Sigmoid colon (tissue), 7 donors: ENCODE data around the gene OR52E1. TPM values are rescaled to one million over a fixed set of nuclear protein-coding genes. Genes with fewer than 3 reads are reported as not detected.

Source experiments
- polyA plus RNA-seq, 3 donors: library from polyadenylated mRNA; stranded (reverse); fragments of 200-250 nt; gene quantifications; one replicate each; pipeline ENCODE4 v1.2.3, GENCODE V29; 2013
- total RNA-seq, 4 donors: library from RNA; depleted of rRNA; stranded (reverse); fragments of >200 nt; gene quantifications; one replicate each; pipeline ENCODE4 v1.1.0, GENCODE V29; 2016
- donor health status: healthy with polysubstance abuse.
- donor health status: Bipolar disorder and iron deficiency.
- donor health status: healthy.

OR52E1 gene
- total and polyA plus RNA-seq, 7 donors: not detected

Other genes starting within 250 kb of the OR52E1 start
- gene OR51F2, start 248.3 kb upstream of the OR52E1 start, total RNA-seq: not detected
- not detected for gene OR51F2, start 248.3 kb upstream of the OR52E1 start, polyA plus RNA-seq
- not detected for gene OR51S1, start 220.4 kb upstream of the OR52E1 start, total RNA-seq
- gene OR51S1, start 220.4 kb upstream of the OR52E1 start, polyA plus RNA-seq: not detected
- gene OR51T1, start 187.7 kb upstream of the OR52E1 start, total RNA-seq: not detected
- gene OR51T1, start 187.7 kb upstream of the OR52E1 start, polyA plus RNA-seq: not detected
- not detected for gene OR51A7, start 165.8 kb upstream of the OR52E1 start, total RNA-seq
- not detected for gene OR51A7, start 165.8 kb upstream of the OR52E1 start, polyA plus RNA-seq
- not detected for gene OR51G2, start 150.2 kb upstream of the OR52E1 start, total RNA-seq
- not detected for gene OR51G2, start 150.2 kb upstream of the OR52E1 start, polyA plus RNA-seq
- not detected for gene OR51G1, start 145.2 kb upstream of the OR52E1 start, total RNA-seq
- not detected for gene OR51G1, start 145.2 kb upstream of the OR52E1 start, polyA plus RNA-seq
- gene OR51A4, start 122.0 kb upstream of the OR52E1 start, total RNA-seq: not detected
- gene OR51A4, start 122.0 kb upstream of the OR52E1 start, polyA plus RNA-seq: not detected
- gene OR51A2, start 113.9 kb upstream of the OR52E1 start, total RNA-seq: not detected
- gene OR51A2, start 113.9 kb upstream of the OR52E1 start, polyA plus RNA-seq: not detected
- not detected for gene OR51L1, start 74.7 kb upstream of the OR52E1 start, total RNA-seq
- gene OR51L1, start 74.7 kb upstream of the OR52E1 start, polyA plus RNA-seq: not detected
- gene OR52J3, start 23.0 kb upstream of the OR52E1 start, total RNA-seq: not detected
- not detected for gene OR52J3, start 23.0 kb upstream of the OR52E1 start, polyA plus RNA-seq
- gene OR52E2, start 9.9 kb upstream of the OR52E1 start, total RNA-seq: not detected
- gene OR52E2, start 9.9 kb upstream of the OR52E1 start, polyA plus RNA-seq: not detected
- not detected for gene OR52A5, start 68.8 kb downstream of the OR52E1 start, total RNA-seq
- gene OR52A5, start 68.8 kb downstream of the OR52E1 start, polyA plus RNA-seq: not detected
- not detected for gene OR52A1, start 85.2 kb downstream of the OR52E1 start, total RNA-seq
- gene OR52A1, start 85.2 kb downstream of the OR52E1 start, polyA plus RNA-seq: not detected
- gene OR51V1, start 131.1 kb downstream of the OR52E1 start, total RNA-seq: not detected
- not detected for gene OR51V1, start 131.1 kb downstream of the OR52E1 start, polyA plus RNA-seq
- 10 to 100 TPM in 1 of 4 donors, 1 to 10 TPM in 3; 2.5 to 57.3 (median 5.8) TPM for gene HBB, start 157.5 kb downstream of the OR52E1 start, total RNA-seq
- 1 to 10 TPM in 2 of 3 donors, not detected in 1; 1.6 to 3.3 TPM for gene HBB, start 157.5 kb downstream of the OR52E1 start, polyA plus RNA-seq
- not detected for gene HBD, start 164.9 kb downstream of the OR52E1 start, total RNA-seq
- gene HBD, start 164.9 kb downstream of the OR52E1 start, polyA plus RNA-seq: not detected
- gene HBG1, start 180.3 kb downstream of the OR52E1 start, total RNA-seq: not detected
- gene HBG1, start 180.3 kb downstream of the OR52E1 start, polyA plus RNA-seq: not detected
- not detected for gene HBG2, start 185.2 kb downstream of the OR52E1 start, total RNA-seq
- not detected for gene HBG2, start 185.2 kb downstream of the OR52E1 start, polyA plus RNA-seq
- not detected for gene HBE1, start 200.4 kb downstream of the OR52E1 start, total RNA-seq
- not detected for gene HBE1, start 200.4 kb downstream of the OR52E1 start, polyA plus RNA-seq
- gene OR51B4, start 232.4 kb downstream of the OR52E1 start, total RNA-seq: not detected
- gene OR51B4, start 232.4 kb downstream of the OR52E1 start, polyA plus RNA-seq: not detected